Measurements from ENCODE around the gene FAM8A1.

DNA sequence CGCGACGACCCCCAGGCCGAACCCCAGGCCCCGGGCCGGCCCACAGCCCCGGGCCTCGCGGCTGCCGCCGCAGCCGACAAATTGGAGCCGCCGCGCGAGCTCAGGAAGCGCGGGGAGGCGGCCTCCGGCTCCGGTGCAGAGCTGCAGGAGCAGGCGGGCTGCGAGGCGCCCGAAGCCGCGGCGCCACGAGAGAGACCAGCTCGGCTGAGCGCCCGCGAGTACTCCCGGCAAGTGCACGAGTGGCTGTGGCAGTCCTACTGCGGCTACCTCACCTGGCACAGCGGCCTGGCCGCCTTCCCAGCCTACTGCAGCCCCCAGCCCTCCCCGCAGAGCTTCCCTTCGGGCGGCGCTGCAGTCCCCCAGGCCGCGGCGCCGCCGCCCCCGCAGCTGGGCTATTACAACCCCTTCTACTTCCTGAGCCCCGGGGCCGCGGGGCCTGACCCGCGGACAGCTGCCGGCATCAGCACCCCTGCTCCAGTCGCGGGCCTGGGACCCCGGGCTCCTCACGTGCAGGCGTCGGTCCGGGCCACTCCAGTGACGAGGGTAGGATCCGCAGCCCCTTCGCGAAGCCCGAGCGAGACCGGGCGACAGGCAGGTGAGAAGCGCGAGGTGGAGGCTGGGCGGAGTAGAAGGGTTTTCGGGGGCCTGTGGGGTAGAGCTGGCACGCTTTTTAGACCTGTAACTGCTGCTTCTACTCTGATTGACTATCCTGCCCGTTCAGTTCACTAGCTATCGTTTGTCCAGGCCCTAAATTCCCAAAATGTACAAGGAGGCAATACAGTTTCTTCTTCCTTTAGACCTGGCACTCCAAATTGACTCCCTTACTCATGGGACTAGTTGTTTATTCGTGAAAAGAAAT, 654 bp downstream of the FAM8A1 start:
- TF ChIP-seq POLR2AphosphoS5 (IDR thresholded peaks at IDR 0.05; ENCODE audit: borderline replicate concordance, low read depth, low read length) (peak; percentile 38; the same call in 1 of the 2 replicates), EZH2 (IDR thresholded peaks at IDR 0.05) (no peak)
